Neuronal stem cell (in vitro differentiated cells): Measurements from ENCODE around the gene SGCA.

ENCODE experiments used
- DNase-seq: peaks from one replicate; pipeline ENCODE4 v3.0.0-alpha.2; 2013; ENCODE audit warnings: low spot score
- H2AFZ ChIP-seq: one replicate; pipeline ENCODE4 v1.6.1; 2013; ENCODE audit warnings: mild to moderate bottlenecking, low read length, inconsistent platforms
- H2AK5ac ChIP-seq: 2 replicates; pipeline ENCODE4 v1.6.1; 2013; ENCODE audit warnings: low read depth, mild to moderate bottlenecking, inconsistent platforms, low read length, moderate library complexity, mixed read lengths
- H2BK120ac ChIP-seq: 2 replicates; pipeline ENCODE4 v1.6.1; 2013; ENCODE audit warnings: low read depth, mild to moderate bottlenecking, inconsistent platforms, low read length, moderate library complexity, mixed read lengths
- H2BK12ac ChIP-seq: one replicate; pipeline ENCODE4 v1.6.1; 2013; ENCODE audit warnings: low read length, inconsistent platforms
- H2BK15ac ChIP-seq: 2 replicates; pipeline ENCODE4 v1.6.1; 2013; ENCODE audit warnings: mild to moderate bottlenecking, low read length, inconsistent platforms, mixed read lengths
- H2BK5ac ChIP-seq: one replicate; pipeline ENCODE4 v1.6.1; 2013; ENCODE audit warnings: inconsistent platforms, mild to moderate bottlenecking, low read length, moderate library complexity
- H3K14ac ChIP-seq: one replicate; pipeline ENCODE4 v1.6.1; 2013; ENCODE audit warnings: low read length, inconsistent platforms
- H3K18ac ChIP-seq: 2 replicates; pipeline ENCODE4 v1.6.1; 2013; ENCODE audit warnings: low read length, inconsistent platforms
- H3K23ac ChIP-seq: 2 replicates; pipeline ENCODE4 v1.6.1; 2013; ENCODE audit warnings: low read depth, mild to moderate bottlenecking, mixed read lengths, low read length, inconsistent platforms; ENCODE audit not compliant: poor library complexity
- H3K27ac ChIP-seq: replicated peaks from 3 replicates; pipeline ENCODE4 v1.5.1; 2013; ENCODE audit warnings: low read length, inconsistent platforms
- H3K27me3 ChIP-seq, 3 experiments: 2 replicates each; pipeline ENCODE4 v1.6.1; 2013; ENCODE audit warnings: low read length in 3 of 3, mild to moderate bottlenecking in 2 of 3, inconsistent platforms in 1 of 3, low read depth in 1 of 3, mixed read lengths in 1 of 3, moderate library complexity in 1 of 3; ENCODE audit not compliant: control insufficient read depth in 3 of 3, insufficient read depth in 3 of 3
- H3K36me3 ChIP-seq, 2 donors: replicated peaks in 1 of 2; 2 replicates each; pipeline ENCODE4 v1.6.1; 2013; ENCODE audit warnings: low read length in 2 of 2; ENCODE audit not compliant: control insufficient read depth in 2 of 2, insufficient read depth in 2 of 2
- H3K4ac ChIP-seq: 2 replicates; pipeline ENCODE4 v1.6.1; 2013; ENCODE audit warnings: inconsistent platforms, mild to moderate bottlenecking, low read length, moderate library complexity
- H3K4me1 ChIP-seq, 2 donors: 1 replicate in 1 of 2; 2 replicates in 1 of 2; pipeline ENCODE4 v1.6.1; 2013; ENCODE audit warnings: low read length in 2 of 2, low read depth in 1 of 2; ENCODE audit not compliant: control insufficient read depth in 2 of 2, insufficient read depth in 1 of 2
- H3K4me2 ChIP-seq: one replicate; pipeline ENCODE4 v1.6.1; 2013; ENCODE audit warnings: mild to moderate bottlenecking, low read length, inconsistent platforms; ENCODE audit not compliant: insufficient read depth, poor library complexity, severe bottlenecking
- H3K4me3 ChIP-seq, 2 donors: 2 replicates each; pipeline ENCODE4 v1.5.1; 2013; ENCODE audit warnings: low read length in 2 of 2, mild to moderate bottlenecking in 2 of 2, inconsistent platforms in 1 of 2, moderate library complexity in 1 of 2
- H3K79me1 ChIP-seq: one replicate; pipeline ENCODE4 v1.6.1; 2013; ENCODE audit warnings: low read depth, mild to moderate bottlenecking, inconsistent platforms, low read length, moderate library complexity
- H3K9ac ChIP-seq: one replicate; pipeline ENCODE4 v1.6.1; 2013; ENCODE audit warnings: mild to moderate bottlenecking, low read depth, low read length, inconsistent platforms; ENCODE audit not compliant: poor library complexity
- H3K9me3 ChIP-seq, 2 donors: replicated peaks in 1 of 2; 2 replicates each; pipeline versions ENCODE3 to v1.6.1; 2013; ENCODE audit warnings: low read length in 2 of 2, mild to moderate bottlenecking in 2 of 2, inconsistent platforms in 1 of 2, low read depth in 1 of 2, mixed read lengths in 1 of 2, moderate library complexity in 1 of 2; ENCODE audit not compliant: control insufficient read depth in 2 of 2, insufficient read depth in 1 of 2
- H4K8ac ChIP-seq: one replicate; pipeline ENCODE4 v1.6.1; 2013; ENCODE audit warnings: low read depth, mild to moderate bottlenecking, inconsistent platforms, low read length, moderate library complexity
- H4K91ac ChIP-seq: one replicate; pipeline ENCODE4 v1.6.1; 2013; ENCODE audit warnings: low read length, low read depth, mild to moderate bottlenecking, inconsistent platforms; ENCODE audit not compliant: poor library complexity
- WGBS, 2 donors: extraction: QIAGEN DNeasy Blood & Tissue Kit; methylation state at CpG; one replicate each; pipeline ENCODE4 v1.1.7; 2013; ENCODE audit warnings: missing lambda C conversion rate in 2 of 2, mixed read lengths in 1 of 2; ENCODE audit not compliant: insufficient read length in 2 of 2, insufficient replicate concordance in 1 of 2; ENCODE audit errors: extremely low coverage in 2 of 2; 5-methylcytosine and 5-hydroxymethylcytosine counted together

SGCA gene

DNA sequence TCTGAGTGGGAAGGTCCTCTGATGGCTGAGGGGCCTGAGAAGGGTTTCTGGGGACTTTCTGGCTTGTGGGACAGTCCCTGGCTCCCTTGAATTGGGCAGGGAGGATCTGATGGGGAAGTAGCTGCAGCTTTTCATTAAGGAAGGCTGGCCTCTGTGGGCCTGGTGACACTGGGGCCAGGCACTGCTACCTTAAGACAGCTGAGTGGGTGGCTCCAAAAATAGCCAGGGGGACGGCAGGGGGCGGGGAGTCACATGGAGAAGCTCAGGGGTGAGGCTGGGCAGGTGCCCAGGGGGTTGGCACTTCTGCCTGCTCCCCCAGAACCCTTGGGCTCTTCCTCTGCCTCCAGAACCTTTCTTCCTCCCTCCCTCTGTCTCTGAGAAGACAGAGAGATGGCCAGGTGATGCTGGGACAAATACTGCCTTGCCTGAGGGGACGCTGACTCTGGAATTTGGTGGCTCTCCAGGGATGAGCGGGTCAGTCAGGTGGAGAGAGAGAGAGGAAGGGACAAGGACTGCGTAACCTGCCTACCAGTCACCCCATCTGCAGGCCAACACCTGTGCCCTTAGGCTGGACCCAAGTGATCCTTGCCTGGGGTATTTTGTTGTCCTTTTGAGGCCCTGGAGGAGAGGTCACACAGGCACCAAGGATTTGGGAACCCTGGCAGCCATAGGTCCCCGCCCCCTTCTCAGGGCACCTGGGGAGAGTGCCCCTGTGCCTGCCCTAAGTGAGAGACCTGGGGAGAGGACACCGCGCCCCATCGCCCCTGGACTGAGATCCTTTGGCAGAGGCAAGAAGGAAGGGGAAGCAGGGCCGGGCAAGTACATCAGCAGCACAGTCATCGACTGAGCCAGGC, 1.7 kb upstream of the SGCA start:
- Histone ChIP-seq H3K4me2 (no peak overlapping the region), H2BK5ac (no peak overlapping the region), H3K79me1 (no peaks in the 10 kb centered on the region), H3K4me1 (peaks cover 9 to 11% of the 10 kb centered on the region in 2 donors), H3K18ac (peak overlapping the region; percentile 32), H3K9me3 (no peaks in the 10 kb centered on the region), H2AFZ (no peak overlapping the region), H3K27ac (no peak overlapping the region), H3K9ac (peak overlapping the region; percentile 24), H4K8ac (no peak overlapping the region), H2BK15ac (peak overlapping the region; percentile 32), H2BK12ac (peak overlapping the region; percentile 51), H3K27me3 (peaks cover 0 to 6% (median 0%) of the 10 kb centered on the region in 3 experiments), H3K14ac (no peak overlapping the region), H4K91ac (no peak overlapping the region), H3K23ac (no peak overlapping the region), H2AK5ac (no peak overlapping the region), H2BK120ac (no peak overlapping the region), H3K36me3 (no peaks in the 10 kb centered on the region), H3K4me3 (no peak overlapping the region), H3K4ac (no peak overlapping the region)
- WGBS, 2 donors: no CpG with 5 or more reads among the region's 11 CpGs
- DNase-seq: no peak

DNA sequence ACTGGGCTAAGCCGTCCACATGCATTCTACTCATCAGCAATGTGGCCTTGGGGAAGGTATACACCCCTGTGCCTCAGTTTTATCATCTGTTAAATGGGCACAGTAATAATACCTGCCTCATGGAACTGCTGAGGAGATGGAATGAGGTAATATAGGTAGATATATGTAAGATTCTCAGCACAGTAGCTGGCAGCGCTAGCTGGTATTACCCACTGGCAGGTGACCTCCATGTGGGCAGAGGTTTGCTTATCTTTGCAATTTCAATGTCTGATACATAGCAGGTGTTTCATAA, 1.2 kb upstream of the SGCA start:
- no peak for DNase-seq
- WGBS, 2 donors: no CpG with 5 or more reads among the region's 2 CpGs

DNA sequence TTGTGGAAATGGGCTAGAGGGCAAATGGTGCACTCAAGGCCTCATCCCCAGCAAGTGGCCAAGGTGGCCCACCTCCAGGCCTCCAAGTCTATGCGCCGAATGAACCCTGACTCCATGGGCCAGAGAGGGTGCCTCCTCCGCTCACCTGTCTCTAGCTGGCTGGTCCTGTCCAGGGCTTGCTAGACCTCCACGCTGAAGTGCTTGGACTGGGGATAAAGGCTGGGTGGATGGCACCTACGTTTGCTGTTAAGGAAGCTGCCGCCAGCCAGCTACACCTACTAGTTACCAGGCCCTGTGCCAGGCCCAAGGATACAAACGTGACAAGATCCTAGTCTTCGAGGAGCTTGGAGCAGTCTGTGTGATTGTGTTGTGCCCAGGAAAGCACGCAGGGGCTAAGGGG, 739 bp upstream of the SGCA start:
- Histone ChIP-seq H3K9me3 (no peaks in the 10 kb centered on the region), H3K27me3 (peaks cover 0 to 6% (median 0%) of the 10 kb centered on the region in 3 experiments), H3K14ac (no peak overlapping the region), H4K8ac (no peak overlapping the region), H3K79me1 (no peaks in the 10 kb centered on the region), H2AFZ (no peak overlapping the region), H2BK120ac (no peak overlapping the region), H3K27ac (no peak overlapping the region), H2AK5ac (peak overlapping the region; percentile 15), H3K4me3 (no peak overlapping the region), H3K18ac (no peak overlapping the region), H4K91ac (no peak overlapping the region), H3K36me3 (no peaks in the 10 kb centered on the region), H3K4me1 (peaks cover 9 to 11% of the 10 kb centered on the region in 2 donors), H3K9ac (no peak overlapping the region), H2BK15ac (peak overlapping the region; percentile 41), H3K4me2 (no peak overlapping the region), H3K23ac (no peak overlapping the region), H2BK12ac (no peak overlapping the region), H2BK5ac (no peak overlapping the region), H3K4ac (no peak overlapping the region)
- DNase-seq: no peak
- no CpG with 5 or more reads among the region's 9 CpGs for WGBS, 2 donors

More for the DNA sequence above, 1.2 kb upstream of the SGCA start:
- no peak overlapping the region for H3K4me2 ChIP-seq
- no peaks in the 10 kb centered on the region for H3K9me3 ChIP-seq
- peaks cover 9 to 11% of the 10 kb centered on the region in 2 donors for H3K4me1 ChIP-seq
- H4K8ac ChIP-seq: no peak overlapping the region
- H3K9ac ChIP-seq: no peak overlapping the region
- no peaks in the 10 kb centered on the region for H3K36me3 ChIP-seq
- H2BK5ac ChIP-seq: no peak overlapping the region
- H3K4ac ChIP-seq: no peak overlapping the region
- H3K14ac ChIP-seq: no peak overlapping the region
- no peak overlapping the region for H2BK15ac ChIP-seq
- H4K91ac ChIP-seq: no peak overlapping the region
- no peak overlapping the region for H3K23ac ChIP-seq
- H3K4me3 ChIP-seq: no peak overlapping the region
- H3K79me1 ChIP-seq: no peaks in the 10 kb centered on the region
- H3K18ac ChIP-seq: no peak overlapping the region
- H3K27me3 ChIP-seq: peaks cover 0 to 6% (median 0%) of the 10 kb centered on the region in 3 experiments
- no peak overlapping the region for H2BK120ac ChIP-seq
- H2AK5ac ChIP-seq: peak overlapping the region; percentile 15
- no peak overlapping the region for H2AFZ ChIP-seq
- H2BK12ac ChIP-seq: no peak overlapping the region
- H3K27ac ChIP-seq: no peak overlapping the region

GRCh38 chr17:50165466-50165865, 339 bp upstream of the SGCA start:
- Histone ChIP-seq H3K4me3 (no peak overlapping the region), H3K14ac (no peak overlapping the region), H3K27me3 (peaks cover 0 to 6% (median 0%) of the 10 kb centered on the region in 3 experiments), H3K4me2 (no peak overlapping the region), H3K9ac (peak overlapping the region; percentile 17), H3K18ac (no peak overlapping the region), H3K79me1 (no peaks in the 10 kb centered on the region), H3K9me3 (no peaks in the 10 kb centered on the region), H2AK5ac (peak overlapping the region; percentile 5), H4K8ac (no peak overlapping the region), H3K36me3 (no peaks in the 10 kb centered on the region), H3K4ac (no peak overlapping the region), H2AFZ (peak overlapping the region; percentile 57), H2BK5ac (no peak overlapping the region), H4K91ac (no peak overlapping the region), H2BK15ac (peak overlapping the region; percentile 41), H2BK12ac (no peak overlapping the region), H3K4me1 (peaks cover 9 to 11% of the 10 kb centered on the region in 2 donors), H3K27ac (no peak overlapping the region), H2BK120ac (no peak overlapping the region), H3K23ac (no peak overlapping the region)
- WGBS, 2 donors: no CpG with 5 or more reads among the region's 3 CpGs
- DNase-seq: no peak
